Measurements from ENCODE around the gene KRTAP10-7.
"Not testable (repeated sequence)": the region's sequence is repeated elsewhere in the genome, so short reads cannot be mapped to it uniquely, and the experiment has no call there.

KRTAP10-7 gene

DNA sequence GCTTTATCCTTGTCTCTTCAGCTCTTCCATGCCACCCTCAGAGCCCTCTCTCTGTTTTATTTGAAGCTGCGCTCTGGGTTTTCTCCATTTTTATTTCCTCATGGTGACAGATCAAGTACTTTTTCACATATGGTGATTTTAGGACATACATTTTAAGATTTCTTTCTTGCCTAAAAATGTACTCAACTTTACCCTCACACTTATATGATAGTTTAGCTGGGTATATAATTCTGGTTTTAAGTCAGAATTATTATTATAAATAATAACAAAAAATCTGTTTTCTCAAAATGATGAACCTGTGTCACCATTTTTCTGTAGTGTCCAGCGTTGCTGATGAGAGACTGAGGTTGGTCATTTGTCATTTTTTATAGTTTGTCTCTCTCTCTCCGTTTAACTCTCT is 19.2 kb upstream of the KRTAP10-7 start:
- Histone ChIP-seq H3K36me3 (ENCODE audit: control insufficient read depth, insufficient read depth, low read length) (no peaks in the 10 kb centered on the region), H3K4me3 (ENCODE audit: low read depth, low read length) (no peak overlapping the region), H3K9ac (ENCODE audit: low read depth, low read length) (no peak overlapping the region), H3K4me1 (ENCODE audit: control insufficient read depth, insufficient read depth, low read length) (no peaks in the 10 kb centered on the region), H3K9me3 (ENCODE audit: control insufficient read depth, insufficient read depth, low read length) (peaks cover 3% of the 10 kb centered on the region; the same call in 1 of the 2 replicates), H3K27me3 (ENCODE audit: control insufficient read depth, insufficient read depth, low read length) (no peaks in the 10 kb centered on the region), H3K27ac (ENCODE audit: low read depth, low read length) (no peak overlapping the region)

DNA sequence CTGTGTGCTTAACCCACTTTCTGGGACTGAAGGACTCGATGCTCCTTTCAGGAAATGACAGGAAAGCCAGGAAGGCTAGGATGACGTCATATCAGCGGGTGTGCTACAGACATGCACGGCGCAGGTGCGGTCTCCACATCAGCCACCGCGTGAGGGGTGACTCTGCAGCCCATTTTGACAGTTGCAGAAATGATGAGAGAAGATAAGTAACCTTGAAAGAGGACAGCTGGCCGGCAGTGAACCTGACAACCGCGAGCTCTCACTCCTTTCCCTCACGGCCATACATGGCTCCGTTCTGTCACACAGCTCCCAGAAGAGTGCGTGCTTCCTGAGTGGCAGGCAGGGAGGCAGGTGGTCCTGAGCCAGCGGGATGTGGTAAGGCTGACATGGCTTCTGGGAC is 18.3 kb upstream of the KRTAP10-7 start:
- H3K27me3 ChIP-seq (ENCODE audit: control insufficient read depth, insufficient read depth, low read length) = no peaks in the 10 kb centered on the region
- H3K4me1 ChIP-seq (ENCODE audit: control insufficient read depth, insufficient read depth, low read length) = no peaks in the 10 kb centered on the region
- H3K9me3 ChIP-seq (ENCODE audit: control insufficient read depth, insufficient read depth, low read length) = peaks cover 3% of the 10 kb centered on the region; the same call in 1 of the 2 replicates
- no peaks in the 10 kb centered on the region for H3K36me3 ChIP-seq (ENCODE audit: control insufficient read depth, insufficient read depth, low read length)
- no peak overlapping the region for H3K4me3 ChIP-seq (ENCODE audit: low read depth, low read length)
- no peak overlapping the region for H3K9ac ChIP-seq (ENCODE audit: low read depth, low read length)
- no peak overlapping the region for H3K27ac ChIP-seq (ENCODE audit: low read depth, low read length)

GRCh38 chr21:44583089-44583799 is 17.2 kb upstream of the KRTAP10-7 start:
- H3K4me1 ChIP-seq (ENCODE audit: control insufficient read depth, insufficient read depth, low read length) = no peaks in the 10 kb centered on the region
- H3K27me3 ChIP-seq (ENCODE audit: control insufficient read depth, insufficient read depth, low read length) = no peaks in the 10 kb centered on the region
- no peak overlapping the region for H3K27ac ChIP-seq (ENCODE audit: low read depth, low read length)
- no peaks in the 10 kb centered on the region for H3K9me3 ChIP-seq (ENCODE audit: control insufficient read depth, insufficient read depth, low read length)
- H3K36me3 ChIP-seq (ENCODE audit: control insufficient read depth, insufficient read depth, low read length) = no peaks in the 10 kb centered on the region
- no peak overlapping the region for H3K4me3 ChIP-seq (ENCODE audit: low read depth, low read length)
- H3K9ac ChIP-seq (ENCODE audit: low read depth, low read length) = no peak overlapping the region

GRCh38 chr21:44583800-44584147 is 16.6 kb upstream of the KRTAP10-7 start:
- Histone ChIP-seq H3K9me3 (ENCODE audit: control insufficient read depth, insufficient read depth, low read length) (no peaks in the 10 kb centered on the region), H3K36me3 (ENCODE audit: control insufficient read depth, insufficient read depth, low read length) (no peaks in the 10 kb centered on the region), H3K4me3 (ENCODE audit: low read depth, low read length) (no peak overlapping the region)

DNA sequence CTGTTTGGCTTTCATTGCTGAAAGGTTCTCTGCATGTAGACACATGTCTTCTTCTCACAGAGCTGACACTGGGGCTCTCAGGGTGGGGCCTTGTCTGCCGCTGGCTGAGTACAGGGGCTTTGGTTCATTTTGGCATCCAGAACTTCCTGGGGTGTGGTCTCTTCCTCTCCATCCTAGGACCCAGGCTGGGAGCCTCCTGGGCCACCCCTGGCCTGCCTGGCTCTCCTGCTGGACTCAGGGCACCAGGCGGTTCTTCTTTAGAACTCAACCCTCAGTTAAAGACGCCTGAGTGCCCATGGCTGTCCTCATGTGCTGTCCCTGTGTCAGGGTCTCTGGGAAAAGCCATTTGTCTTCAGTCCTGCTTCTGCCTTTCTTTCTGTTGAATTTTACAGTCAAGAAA is 14.5 kb upstream of the KRTAP10-7 start:
- Histone ChIP-seq H3K4me3 (ENCODE audit: low read depth, low read length) (no peak overlapping the region), H3K36me3 (ENCODE audit: control insufficient read depth, insufficient read depth, low read length) (no peaks in the 10 kb centered on the region), H3K9ac (ENCODE audit: low read depth, low read length) (no peak overlapping the region), H3K27ac (ENCODE audit: low read depth, low read length) (no peak overlapping the region), H3K9me3 (ENCODE audit: control insufficient read depth, insufficient read depth, low read length) (no peaks in the 10 kb centered on the region), H3K4me1 (ENCODE audit: control insufficient read depth, insufficient read depth, low read length) (no peaks in the 10 kb centered on the region), H3K27me3 (ENCODE audit: control insufficient read depth, insufficient read depth, low read length) (no peaks in the 10 kb centered on the region)

More at GRCh38 chr21:44583800-44584147, 16.6 kb upstream of the KRTAP10-7 start:
- Histone ChIP-seq H3K4me1 (ENCODE audit: control insufficient read depth, insufficient read depth, low read length) (no peaks in the 10 kb centered on the region), H3K9ac (ENCODE audit: low read depth, low read length) (no peak overlapping the region), H3K27me3 (ENCODE audit: control insufficient read depth, insufficient read depth, low read length) (no peaks in the 10 kb centered on the region), H3K27ac (ENCODE audit: low read depth, low read length) (no peak overlapping the region)

- H3K9ac ChIP-seq (ENCODE audit: low read depth, low read length) = no peak overlapping the region
- no peak overlapping the region for H3K27ac ChIP-seq (ENCODE audit: low read depth, low read length)
- no peaks in the 10 kb centered on the region for H3K36me3 ChIP-seq (ENCODE audit: control insufficient read depth, insufficient read depth, low read length)
- H3K27me3 ChIP-seq (ENCODE audit: control insufficient read depth, insufficient read depth, low read length) = no peaks in the 10 kb centered on the region
- H3K4me3 ChIP-seq (ENCODE audit: low read depth, low read length) = no peak overlapping the region
- H3K9me3 ChIP-seq (ENCODE audit: control insufficient read depth, insufficient read depth, low read length) = no peaks in the 10 kb centered on the region
- peaks cover 12% of the 10 kb centered on the region for H3K4me1 ChIP-seq (ENCODE audit: control insufficient read depth, insufficient read depth, low read length)
Measured at GRCh38 chr21:44589094-44589493, 11.3 kb upstream of the KRTAP10-7 start.

DNA sequence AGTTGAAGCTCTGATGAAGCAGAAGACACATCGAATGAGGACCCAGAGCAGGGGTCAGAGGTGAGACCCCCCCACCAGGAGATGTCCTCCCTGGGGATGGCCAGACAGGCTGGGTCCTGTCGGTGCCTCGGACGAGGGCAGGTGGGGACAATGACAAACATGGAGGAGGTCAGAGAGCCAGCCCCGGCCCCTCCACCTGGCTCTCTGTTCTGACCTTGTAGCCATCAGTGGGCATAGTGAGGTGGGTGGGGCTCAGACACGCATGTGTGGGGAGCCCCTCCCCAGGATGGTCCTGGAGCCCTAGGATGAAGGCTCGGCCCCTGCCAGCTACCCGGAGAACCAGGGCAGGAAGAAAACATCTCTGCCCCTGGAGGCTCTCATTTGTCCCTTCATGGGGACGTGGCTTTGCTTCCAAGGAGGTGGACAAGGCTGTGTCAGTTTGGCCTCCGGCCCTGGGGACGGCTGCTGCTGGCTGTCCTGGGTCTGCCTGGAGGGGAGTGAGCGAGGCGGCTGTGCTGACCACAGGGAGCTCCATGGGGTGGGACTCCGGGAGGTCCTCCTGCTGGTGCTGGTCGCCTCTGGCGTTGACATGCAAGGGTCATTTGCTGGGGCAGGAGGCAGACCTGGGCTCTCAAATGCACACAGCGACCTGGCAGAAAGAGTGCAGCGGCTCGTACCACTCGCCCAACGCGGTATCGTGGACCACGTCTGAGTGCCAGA is 10.7 kb upstream of the KRTAP10-7 start:
- Histone ChIP-seq H3K36me3 (ENCODE audit: control insufficient read depth, insufficient read depth, low read length) (no peaks in the 10 kb centered on the region), H3K4me3 (ENCODE audit: low read depth, low read length) (no peak overlapping the region), H3K9ac (ENCODE audit: low read depth, low read length) (no peak overlapping the region), H3K27ac (ENCODE audit: low read depth, low read length) (no peak overlapping the region), H3K9me3 (ENCODE audit: control insufficient read depth, insufficient read depth, low read length) (no peaks in the 10 kb centered on the region), H3K4me1 (ENCODE audit: control insufficient read depth, insufficient read depth, low read length) (peaks cover 12% of the 10 kb centered on the region), H3K27me3 (ENCODE audit: control insufficient read depth, insufficient read depth, low read length) (no peaks in the 10 kb centered on the region)

- Histone ChIP-seq H3K4me1 (ENCODE audit: control insufficient read depth, insufficient read depth, low read length) (peaks cover 12% of the 10 kb centered on the region), H3K36me3 (ENCODE audit: control insufficient read depth, insufficient read depth, low read length) (no peaks in the 10 kb centered on the region), H3K4me3 (ENCODE audit: low read depth, low read length) (no peak overlapping the region), H3K27me3 (ENCODE audit: control insufficient read depth, insufficient read depth, low read length) (no peaks in the 10 kb centered on the region), H3K27ac (ENCODE audit: low read depth, low read length) (no peak overlapping the region), H3K9me3 (ENCODE audit: control insufficient read depth, insufficient read depth, low read length) (no peaks in the 10 kb centered on the region), H3K9ac (ENCODE audit: low read depth, low read length) (no peak overlapping the region)
Measured at GRCh38 chr21:44590311-44590721, 10.1 kb upstream of the KRTAP10-7 start.

DNA sequence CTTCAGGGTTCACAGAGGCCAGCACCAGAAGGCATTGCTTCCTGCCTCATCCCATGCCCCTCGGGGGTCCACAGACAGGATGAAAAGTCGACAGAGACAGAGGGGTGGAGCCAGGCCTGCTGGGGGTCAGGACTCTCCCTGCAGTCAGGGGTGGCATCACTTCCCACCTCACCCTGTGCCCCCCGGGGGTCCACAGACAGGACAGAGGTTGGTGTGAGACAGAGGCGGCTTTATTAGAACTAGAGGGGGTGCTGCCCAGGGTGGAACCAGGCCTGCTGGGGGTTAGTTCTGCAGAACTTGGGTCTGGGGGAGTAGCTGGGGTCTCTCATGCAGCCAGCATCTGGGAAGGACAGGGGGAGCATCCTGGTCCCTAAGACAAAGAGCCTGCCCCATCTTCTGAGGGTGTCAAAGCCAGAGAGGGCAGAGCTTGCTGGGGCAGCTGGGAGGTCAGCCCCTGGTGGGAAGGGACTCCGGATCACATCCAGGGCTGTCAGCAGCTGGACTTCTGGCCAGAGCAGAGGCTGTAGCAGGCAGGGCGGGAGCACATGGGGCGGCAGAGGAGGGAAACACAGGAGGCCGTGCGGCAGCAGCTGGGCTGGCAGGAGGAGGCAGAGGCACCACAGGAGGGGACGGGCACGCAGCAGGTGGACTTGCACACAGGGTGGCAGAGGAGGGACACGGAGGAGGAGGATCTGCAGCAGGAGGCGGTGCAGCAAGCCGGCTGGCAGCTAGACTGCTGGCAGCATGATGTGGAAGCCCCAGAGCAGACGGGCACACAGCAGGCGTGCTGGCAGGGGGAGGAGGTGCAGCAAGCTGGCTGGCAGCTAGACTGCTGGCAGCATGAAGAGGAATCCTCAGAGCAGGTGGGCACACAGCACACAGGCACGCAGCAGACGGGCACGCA is 9.2 kb upstream of the KRTAP10-7 start:
- peaks cover 12% of the 10 kb centered on the region for H3K4me1 ChIP-seq (ENCODE audit: control insufficient read depth, insufficient read depth, low read length)
- not testable (repeated sequence) for H3K27me3 ChIP-seq (ENCODE audit: control insufficient read depth, insufficient read depth, low read length); H3K36me3 ChIP-seq (ENCODE audit: control insufficient read depth, insufficient read depth, low read length)

DNA sequence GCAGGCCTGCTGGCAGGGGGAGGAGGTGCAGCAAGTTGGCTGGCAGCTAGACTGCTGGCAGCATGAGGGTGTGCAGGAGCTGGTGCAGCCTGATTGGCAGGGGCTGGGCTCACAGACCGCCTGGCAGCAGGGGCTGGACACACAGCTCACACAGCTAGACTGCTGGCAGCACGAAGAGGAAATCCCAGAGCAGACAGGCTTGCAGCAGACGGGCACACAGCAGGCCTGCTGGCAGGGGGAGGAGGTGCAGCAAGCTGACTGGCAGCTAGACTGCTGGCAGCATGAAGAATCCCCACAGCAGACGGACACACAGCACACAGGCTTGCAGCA is 8.6 kb upstream of the KRTAP10-7 start:
- peaks cover 12% of the 10 kb centered on the region for H3K4me1 ChIP-seq (ENCODE audit: control insufficient read depth, insufficient read depth, low read length)
- H3K36me3 ChIP-seq (ENCODE audit: control insufficient read depth, insufficient read depth, low read length); H3K9ac ChIP-seq (ENCODE audit: low read depth, low read length); H3K27ac ChIP-seq (ENCODE audit: low read depth, low read length); H3K4me3 ChIP-seq (ENCODE audit: low read depth, low read length); H3K27me3 ChIP-seq (ENCODE audit: control insufficient read depth, insufficient read depth, low read length); H3K9me3 ChIP-seq (ENCODE audit: control insufficient read depth, insufficient read depth, low read length): not testable (repeated sequence)

More for the DNA sequence above, 9.2 kb upstream of the KRTAP10-7 start:
- H3K27ac ChIP-seq (ENCODE audit: low read depth, low read length); H3K9ac ChIP-seq (ENCODE audit: low read depth, low read length); H3K4me3 ChIP-seq (ENCODE audit: low read depth, low read length); H3K9me3 ChIP-seq (ENCODE audit: control insufficient read depth, insufficient read depth, low read length): not testable (repeated sequence)

All from HUES48 (cell line).